Mammary epithelial cell (primary cell): Measurements from ENCODE around the gene RHOXF1.
"Not testable (repeated sequence)": the region's sequence is repeated elsewhere in the genome, so short reads cannot be mapped to it uniquely, and the experiment has no call there.

ENCODE experiments used
- EZH2 ChIP-seq: IDR thresholded peaks from 2 replicates; pipeline ENCODE4 v1.6.1; 2012; ENCODE audit warnings: low read length, inconsistent platforms, borderline replicate concordance
- TF ChIP-seq, protein P1 (sequence below), 2 donors: IDR thresholded peaks in 1 of 2; conservative IDR thresholded peaks in 1 of 2; 2 replicates each; pipeline ENCODE4 v1.5.1; 2011 to 2012; ENCODE audit warnings: inconsistent platforms in 2 of 2, low read length in 2 of 2, mild to moderate bottlenecking in 2 of 2, control low read depth in 1 of 2, low read depth in 1 of 2; ENCODE audit not compliant: insufficient read depth in 1 of 2; ENCODE audit errors: extremely low read depth in 1 of 2

DNA sequence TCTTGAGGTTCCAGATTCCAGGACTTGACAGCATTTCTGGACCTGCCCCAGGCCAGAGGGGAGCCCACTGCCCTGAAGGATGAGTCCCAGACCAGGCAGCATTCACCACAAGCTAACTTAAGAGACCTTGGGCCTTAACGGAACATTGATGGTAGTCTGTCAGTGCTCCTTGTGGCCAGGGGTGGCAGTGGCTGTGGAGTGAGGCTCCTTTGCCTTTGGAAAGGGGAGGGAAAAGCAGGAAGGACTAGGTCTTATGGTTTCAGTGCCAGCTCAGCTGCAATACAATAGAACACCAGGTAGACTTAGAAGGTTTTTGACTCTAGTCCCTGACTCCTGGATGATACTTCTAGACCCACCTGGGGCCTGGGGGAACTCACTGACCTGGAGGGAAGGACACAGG is 49.5 kb downstream of the RHOXF1 start:
- TF ChIP-seq, protein P1, sequence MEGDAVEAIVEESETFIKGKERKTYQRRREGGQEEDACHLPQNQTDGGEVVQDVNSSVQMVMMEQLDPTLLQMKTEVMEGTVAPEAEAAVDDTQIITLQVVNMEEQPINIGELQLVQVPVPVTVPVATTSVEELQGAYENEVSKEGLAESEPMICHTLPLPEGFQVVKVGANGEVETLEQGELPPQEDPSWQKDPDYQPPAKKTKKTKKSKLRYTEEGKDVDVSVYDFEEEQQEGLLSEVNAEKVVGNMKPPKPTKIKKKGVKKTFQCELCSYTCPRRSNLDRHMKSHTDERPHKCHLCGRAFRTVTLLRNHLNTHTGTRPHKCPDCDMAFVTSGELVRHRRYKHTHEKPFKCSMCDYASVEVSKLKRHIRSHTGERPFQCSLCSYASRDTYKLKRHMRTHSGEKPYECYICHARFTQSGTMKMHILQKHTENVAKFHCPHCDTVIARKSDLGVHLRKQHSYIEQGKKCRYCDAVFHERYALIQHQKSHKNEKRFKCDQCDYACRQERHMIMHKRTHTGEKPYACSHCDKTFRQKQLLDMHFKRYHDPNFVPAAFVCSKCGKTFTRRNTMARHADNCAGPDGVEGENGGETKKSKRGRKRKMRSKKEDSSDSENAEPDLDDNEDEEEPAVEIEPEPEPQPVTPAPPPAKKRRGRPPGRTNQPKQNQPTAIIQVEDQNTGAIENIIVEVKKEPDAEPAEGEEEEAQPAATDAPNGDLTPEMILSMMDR (conservative IDR thresholded peaks at IDR 0.05 in 1 of 2, IDR thresholded peaks at IDR 0.05 in 1 of 2; ENCODE audit: extremely low read depth in 1 of 2, insufficient read depth in 1 of 2, low read depth in 1 of 2, low read length in 2 of 2): not testable (repeated sequence)
- not testable (repeated sequence) for TF ChIP-seq EZH2
